OCI-LY1 (cell line): Measurements from ENCODE around the gene OR51A7.

Source experiments
- EZH2 ChIP-seq: fragments of 200-600 bp; sonication (generic), shearing (Covaris generic); IDR thresholded peaks from 2 replicates; pipeline ENCODE4 v1.8.0; 2017; ENCODE audit warnings: borderline replicate concordance, mixed run types, mild to moderate bottlenecking, antibody characterized with exemption, low read length, moderate library complexity, mixed read lengths
- TF ChIP-seq, protein P1 (sequence below): fragments of 200-600 bp; sonication (generic), shearing (Covaris generic); IDR thresholded peaks from 2 replicates; pipeline ENCODE4 v1.5.1; 2017; ENCODE audit warnings: mild to moderate bottlenecking, antibody characterized with exemption, low read length, moderate library complexity, mixed read lengths

DNA sequence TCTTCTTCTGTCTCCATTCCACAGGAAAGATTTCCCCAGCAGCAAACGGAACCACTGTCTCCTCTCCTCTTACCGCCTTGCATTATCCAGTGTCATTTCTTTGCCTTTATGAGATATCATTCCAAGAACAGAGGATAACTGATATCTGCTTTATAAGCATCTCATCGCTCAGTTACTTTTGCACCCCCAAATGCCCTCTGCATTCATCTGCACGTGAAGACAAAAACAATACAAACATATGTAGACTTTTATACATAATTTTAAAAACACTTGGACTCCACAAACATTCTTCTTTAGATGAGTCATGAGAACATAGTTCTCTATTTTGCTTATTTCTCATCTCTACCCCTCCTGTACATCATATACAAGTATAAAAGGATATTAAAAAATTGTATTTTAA is 22.4 kb upstream of the OR51A7 start:
- TF ChIP-seq, protein P1, sequence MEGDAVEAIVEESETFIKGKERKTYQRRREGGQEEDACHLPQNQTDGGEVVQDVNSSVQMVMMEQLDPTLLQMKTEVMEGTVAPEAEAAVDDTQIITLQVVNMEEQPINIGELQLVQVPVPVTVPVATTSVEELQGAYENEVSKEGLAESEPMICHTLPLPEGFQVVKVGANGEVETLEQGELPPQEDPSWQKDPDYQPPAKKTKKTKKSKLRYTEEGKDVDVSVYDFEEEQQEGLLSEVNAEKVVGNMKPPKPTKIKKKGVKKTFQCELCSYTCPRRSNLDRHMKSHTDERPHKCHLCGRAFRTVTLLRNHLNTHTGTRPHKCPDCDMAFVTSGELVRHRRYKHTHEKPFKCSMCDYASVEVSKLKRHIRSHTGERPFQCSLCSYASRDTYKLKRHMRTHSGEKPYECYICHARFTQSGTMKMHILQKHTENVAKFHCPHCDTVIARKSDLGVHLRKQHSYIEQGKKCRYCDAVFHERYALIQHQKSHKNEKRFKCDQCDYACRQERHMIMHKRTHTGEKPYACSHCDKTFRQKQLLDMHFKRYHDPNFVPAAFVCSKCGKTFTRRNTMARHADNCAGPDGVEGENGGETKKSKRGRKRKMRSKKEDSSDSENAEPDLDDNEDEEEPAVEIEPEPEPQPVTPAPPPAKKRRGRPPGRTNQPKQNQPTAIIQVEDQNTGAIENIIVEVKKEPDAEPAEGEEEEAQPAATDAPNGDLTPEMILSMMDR: no peak
- TF ChIP-seq EZH2: no peak
